HEK293T (cell line): ENCODE results near the gene POPDC2.

Experiments used
- ARNT ChIP-seq: fragments of 450-650 bp; IDR thresholded peaks from 2 replicates; pipeline ENCODE4 v1.6.1; 2017; ENCODE audit warnings: mild to moderate bottlenecking
- BHLHE40 ChIP-seq: fragments of 450-650 bp; IDR thresholded peaks from 2 replicates; pipeline ENCODE4 v1.6.1; 2016; ENCODE audit warnings: mild to moderate bottlenecking, moderate library complexity, borderline replicate concordance
- ELF4 ChIP-seq: fragments of 450-650 bp; IDR thresholded peaks from 2 replicates; pipeline ENCODE4 v1.6.1; 2017; ENCODE audit warnings: antibody characterized with exemption
- FOXA1 ChIP-seq: fragments of 450-650 bp; IDR thresholded peaks from 2 replicates; pipeline ENCODE4 v1.6.1; 2016; ENCODE audit warnings: mild to moderate bottlenecking
- HDGF ChIP-seq: fragments of 450-650 bp; IDR thresholded peaks from 2 replicates; pipeline ENCODE4 v1.6.1; 2017; ENCODE audit warnings: antibody characterized with exemption, borderline replicate concordance
- L3MBTL2 ChIP-seq: fragments of 450-650 bp; conservative IDR thresholded peaks from 2 replicates; pipeline ENCODE4 v1.6.1; 2016; ENCODE audit warnings: mild to moderate bottlenecking
- NFRKB ChIP-seq: fragments of 450-650 bp; IDR thresholded peaks from 2 replicates; pipeline ENCODE4 v1.6.1; 2016; ENCODE audit warnings: mild to moderate bottlenecking, moderate library complexity
- SUZ12 ChIP-seq: fragments of 450-650 bp; IDR thresholded peaks from 2 replicates; pipeline ENCODE4 v1.6.1; 2016; ENCODE audit warnings: mild to moderate bottlenecking

GRCh38 chr3:119635719-119636118 is 24.7 kb downstream of the POPDC2 start:
- no peak for TF ChIP-seq FOXA1
- TF ChIP-seq BHLHE40, result no peak
- TF ChIP-seq SUZ12, result no peak
- TF ChIP-seq ELF4, result no peak
- no peak for TF ChIP-seq NFRKB
- TF ChIP-seq HDGF, result no peak
- no peak for TF ChIP-seq L3MBTL2
- TF ChIP-seq ARNT, result no peak
